GM11168 (cell line): ENCODE results near the gene TSGA10IP.

Experiments
- in situ Hi-C: fragments of 300-500 bp; cut with MboI; formaldehyde crosslinking; loops from one replicate; pipeline ENCODE4 v1.12.0; 2022; ENCODE audit warnings: low sequenced_read_pairs; ENCODE audit not compliant: unreplicated experiment

TSGA10IP gene

GRCh38 chr11:65945430-65945911 lies at the start of gene TSGA10IP:
Gene TSGA10IP, plus strand, starts transcription at chr11:65945480. Its CDS starts 196 bp downstream, at chr11:65945676.
- in situ Hi-C loops = no loop called here

GRCh38 chr11:65895482-65895981 lies 49.7 kb upstream of the TSGA10IP start:
- in situ Hi-C loops = no loop called here

GRCh38 chr11:65896034-65896999 lies 49.0 kb upstream of the TSGA10IP start:
- in situ Hi-C loops = no loop called here

- in situ Hi-C loops = no loop called here
Observed at GRCh38 chr11:65897020-65897471, 48.2 kb upstream of the TSGA10IP start.

DNA sequence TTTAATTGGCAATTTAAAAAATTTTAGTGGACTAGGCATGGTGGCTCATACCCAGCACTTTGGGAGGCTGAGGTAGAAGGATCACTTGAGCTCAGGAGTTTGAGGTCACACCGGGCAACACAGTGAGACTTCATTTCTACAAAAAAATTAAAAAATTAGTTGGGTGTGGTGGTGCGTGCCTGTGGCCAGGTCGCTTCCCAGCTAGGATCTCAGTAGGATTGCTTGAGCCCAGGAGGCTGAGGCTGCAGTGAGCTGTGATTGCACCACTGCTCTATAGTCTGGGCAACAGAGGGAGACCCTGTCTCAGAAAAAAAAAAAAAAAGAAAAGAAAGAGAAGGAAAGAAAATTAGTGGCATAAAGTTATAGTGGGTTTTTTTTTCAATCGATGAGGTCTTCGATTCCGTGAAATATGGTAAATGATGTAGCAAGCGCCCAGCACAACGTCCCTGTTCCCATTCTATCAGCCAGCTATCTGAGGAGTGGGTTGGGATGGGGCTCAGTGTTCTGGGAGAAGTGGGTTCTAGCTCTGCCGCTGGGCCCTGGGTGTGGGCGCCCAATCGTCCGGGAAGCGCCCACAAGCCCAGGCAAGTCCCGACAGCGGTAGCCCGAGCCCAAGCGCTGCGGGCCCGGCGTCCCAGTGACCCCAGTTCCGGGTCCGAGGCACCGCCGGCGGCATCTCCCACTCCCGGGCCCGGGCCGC lies 46.5 kb upstream of the TSGA10IP start:
- in situ Hi-C loops = no loop called here

GRCh38 chr11:65899356-65900124 lies 45.7 kb upstream of the TSGA10IP start:
- in situ Hi-C loops = no loop called here

DNA sequence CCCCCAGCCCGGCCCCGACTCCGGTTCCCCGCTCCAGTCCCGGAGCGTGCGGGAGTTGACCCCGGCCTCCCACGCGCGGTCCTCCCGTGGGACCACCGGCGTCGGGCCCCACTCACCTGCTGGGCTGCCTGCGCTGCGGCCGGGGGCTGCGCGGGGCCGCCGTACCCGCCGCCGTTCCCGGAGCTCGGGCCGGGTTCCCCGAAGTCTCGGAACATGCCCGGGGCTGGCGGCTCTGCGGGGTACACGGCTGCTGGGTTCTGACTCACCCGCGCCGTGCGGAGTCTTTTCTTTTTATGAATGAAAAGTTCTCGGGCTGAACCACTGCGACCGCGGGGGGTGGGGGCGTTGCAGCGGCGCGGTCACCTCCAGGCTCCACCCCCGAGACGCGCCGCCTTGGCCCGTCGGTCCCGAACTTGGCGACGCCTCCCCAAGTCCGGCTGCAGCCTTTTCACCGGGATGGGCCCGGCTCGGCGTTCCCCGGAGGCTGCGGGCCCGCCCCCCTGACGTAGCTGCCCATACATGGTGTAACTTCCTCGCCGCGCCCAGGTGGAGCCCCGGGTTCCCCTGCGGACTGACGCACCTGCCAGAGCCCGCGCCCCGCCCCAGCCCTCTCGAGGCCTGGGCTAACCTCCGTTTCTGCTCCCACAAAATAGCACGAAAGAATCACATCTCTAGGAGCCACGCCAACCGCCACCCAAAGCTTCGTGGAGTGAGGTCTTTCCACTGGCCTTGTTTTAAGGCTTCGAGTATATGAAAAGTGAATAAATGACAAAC lies 45.0 kb upstream of the TSGA10IP start, which contains the start of gene FOSL1:
Gene FOSL1, minus strand, starts transcription at position 264 of the 774 bp plus-strand sequence. Its CDS starts 49 bp downstream, at position 215.
- in situ Hi-C loops = no loop called here

DNA sequence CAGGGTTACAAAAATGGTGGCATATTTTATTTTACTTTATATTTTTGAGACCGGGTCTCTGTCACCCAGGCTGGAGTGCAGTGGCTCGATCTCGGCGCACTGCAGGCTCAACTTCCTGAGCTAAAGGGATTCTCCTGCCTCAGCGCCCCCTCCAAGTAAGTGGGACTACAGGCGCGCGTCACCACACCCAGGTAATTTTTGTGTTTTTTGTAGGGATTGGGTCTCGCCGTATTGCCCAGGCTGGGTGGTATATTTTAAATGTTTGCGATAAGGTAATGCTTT lies 44.4 kb upstream of the TSGA10IP start:
- in situ Hi-C loops = no loop called here

GRCh38 chr11:65903068-65903481 lies 42.2 kb upstream of the TSGA10IP start:
- in situ Hi-C loops = no loop called here

DNA sequence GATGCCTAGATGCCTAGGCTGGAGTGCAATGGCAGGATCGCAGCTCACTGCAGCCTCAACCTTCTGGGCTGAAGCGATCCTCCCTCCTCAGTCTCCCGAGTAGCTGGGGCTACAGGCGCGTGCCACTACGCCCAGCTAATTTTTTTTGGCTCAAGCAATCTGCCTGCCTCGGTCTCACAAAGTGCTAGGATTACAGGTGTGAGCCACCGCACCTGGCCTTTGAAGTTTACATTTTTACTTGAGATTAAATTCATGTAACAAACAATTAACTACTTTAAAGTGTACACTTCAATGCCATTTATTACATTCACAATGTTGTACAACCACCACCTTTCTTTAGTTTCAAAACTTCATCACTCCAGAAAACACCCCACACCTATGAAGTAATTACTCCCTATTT lies 41.6 kb upstream of the TSGA10IP start:
- in situ Hi-C loops = no loop called here

DNA sequence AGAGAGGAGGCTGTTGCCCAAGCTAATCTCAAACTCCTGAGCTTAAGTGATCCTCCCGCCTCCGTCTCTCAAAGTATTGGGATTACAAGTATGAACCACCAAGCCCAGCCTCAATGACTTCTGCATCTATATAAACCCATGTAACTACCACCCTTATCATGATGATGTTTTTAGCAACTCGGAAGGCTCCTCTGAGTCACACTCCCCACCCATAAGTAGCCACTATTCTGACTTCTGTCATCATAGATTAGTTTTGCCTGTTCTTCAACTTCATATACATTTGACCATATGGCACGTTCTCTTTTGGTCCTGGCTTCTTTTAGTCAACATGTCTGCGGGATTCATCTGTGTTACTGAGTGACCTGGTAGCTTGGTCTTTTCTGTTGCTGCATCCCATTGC lies 38.7 kb upstream of the TSGA10IP start:
- in situ Hi-C loops = no loop called here

DNA sequence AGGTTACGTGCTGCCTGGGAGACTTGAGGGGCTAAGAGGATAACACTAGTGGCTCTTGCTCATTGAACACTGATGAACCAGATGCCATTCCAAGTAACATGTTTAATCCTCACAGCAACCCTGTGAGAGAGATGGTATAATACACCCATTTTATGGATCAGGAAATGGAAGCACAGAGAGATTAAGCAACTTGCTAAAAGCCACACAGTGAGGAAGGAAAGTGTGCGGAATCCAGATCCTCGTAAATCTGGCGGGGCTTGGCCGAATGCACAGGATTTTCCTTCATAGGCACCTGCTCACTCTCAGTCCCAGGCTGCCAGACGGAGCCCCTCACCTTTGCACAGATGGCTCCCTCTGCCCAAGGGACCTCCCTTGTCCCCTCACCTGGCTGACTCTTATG lies 37.4 kb upstream of the TSGA10IP start:
- in situ Hi-C loops = no loop called here

GRCh38 chr11:65911682-65912568 lies 33.4 kb upstream of the TSGA10IP start:
- in situ Hi-C loops = no loop called here

DNA sequence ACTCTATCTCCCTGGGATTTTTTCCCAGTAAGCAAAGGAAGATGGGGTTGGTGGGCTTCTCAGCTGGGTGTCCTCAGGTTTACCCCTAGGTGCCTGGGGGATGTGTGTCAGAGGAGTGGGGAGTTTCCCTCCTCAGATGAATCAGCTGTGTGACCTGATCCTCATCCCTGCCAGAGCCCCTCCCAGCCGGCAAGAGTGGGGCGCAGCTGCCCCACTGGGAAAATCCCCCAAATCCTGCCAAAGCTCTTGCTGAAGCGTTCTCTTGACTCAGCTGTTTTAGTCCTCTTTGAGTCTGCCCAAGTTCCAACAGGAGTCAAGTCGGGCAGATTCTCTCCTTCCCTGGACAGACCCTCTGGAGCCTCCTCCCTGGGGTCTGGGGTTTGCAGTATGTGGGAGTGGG lies 32.4 kb upstream of the TSGA10IP start:
- in situ Hi-C loops = no loop called here

GRCh38 chr11:65915101-65915820 lies 30.0 kb upstream of the TSGA10IP start:
- in situ Hi-C loops = no loop called here

DNA sequence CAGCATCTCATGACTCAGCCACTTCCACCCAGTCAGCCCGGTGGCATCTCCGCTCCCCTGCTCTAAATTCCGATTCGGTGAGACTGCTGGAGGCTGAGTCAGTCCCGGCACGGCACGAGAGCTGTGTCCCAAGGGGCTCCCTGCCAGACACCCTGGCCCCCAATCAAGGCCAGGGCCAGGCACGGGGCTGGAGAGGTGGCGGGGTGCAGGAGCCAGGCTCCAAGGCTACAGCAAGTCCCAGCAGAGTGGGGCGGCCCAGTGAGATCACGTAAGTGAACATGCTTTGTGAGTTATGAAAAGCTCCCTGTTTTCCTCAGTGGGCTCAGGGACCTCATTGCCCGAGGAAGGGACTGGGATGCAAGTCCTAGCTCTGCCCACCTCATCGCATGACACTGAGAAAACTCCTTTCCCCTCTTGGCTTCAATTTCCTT lies 29.4 kb upstream of the TSGA10IP start:
- in situ Hi-C loops = no loop called here

- in situ Hi-C loops = no loop called here
Observed at GRCh38 chr11:65916391-65916790, 28.9 kb upstream of the TSGA10IP start.

DNA sequence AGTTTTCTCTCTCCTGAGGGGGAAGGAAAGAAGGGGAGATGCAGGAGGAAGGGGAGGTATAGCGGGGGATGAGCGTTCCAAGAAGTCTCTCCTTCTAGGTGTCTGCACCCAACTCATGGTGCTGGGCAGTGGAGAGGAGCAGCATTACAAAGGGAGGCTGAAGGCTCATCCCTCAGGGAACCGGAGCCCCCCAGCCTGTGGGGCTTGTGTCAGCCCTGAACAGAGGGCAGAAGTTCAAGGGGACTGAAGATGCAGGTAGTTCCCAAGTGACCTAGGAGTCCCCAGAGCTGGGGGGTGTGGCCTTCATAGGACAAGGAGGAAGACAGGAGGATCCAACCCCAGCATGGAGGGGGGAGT lies 28.2 kb upstream of the TSGA10IP start:
- in situ Hi-C loops = no loop called here
